Measurements from ENCODE around the gene ROBO1.

- no peak for TF ChIP-seq CTCF (IDR thresholded peaks at IDR 0.05)
- TF ChIP-seq POLR2A (IDR thresholded peaks at IDR 0.05), result no peak
Measured at GRCh38 chr3:79038636-79039035, 729.2 kb downstream of the ROBO1 start.

Measured in vagina (tissue), 2 donors.